Prostate gland (tissue), 2 donors: ENCODE data around the gene TSPAN18.

Source experiments
- CTCF ChIP-seq, 4 experiments: fragments of 200-600 bp in 2 of 4; fragments of 450-650 bp in 2 of 4; sonication (generic) in 2 of 4; IDR thresholded peaks; 1 replicate in 3 of 4; 2 replicates in 1 of 4; pipeline ENCODE4 v1.5.1; 2016 to 2019; ENCODE audit warnings: antibody characterized with exemption in 4 of 4, mild to moderate bottlenecking in 2 of 4, moderate library complexity in 2 of 4
- POLR2A ChIP-seq: fragments of 450-650 bp; IDR thresholded peaks from one replicate; pipeline ENCODE4 v1.6.1; 2016; ENCODE audit warnings: antibody characterized with exemption, mild to moderate bottlenecking

GRCh38 chr11:44928816-44929215, 202.1 kb downstream of the TSPAN18 start:
- TF ChIP-seq CTCF (IDR thresholded peaks at IDR 0.05) (no peak), POLR2A (no peak)
